RWPE2 (cell line): ENCODE results near the gene STK24.
"Not testable (repeated sequence)": the region's sequence is repeated elsewhere in the genome, so short reads cannot be mapped to it uniquely, and the experiment has no call there.

ENCODE experiments used
- ATAC-seq: fragments of 200-7000 bp; cut with Tn5 transposase; 3 replicates; pipeline ENCODE4 v1.9.1; 2021; ENCODE audit warnings: low read depth
- DNase-seq: peaks from one replicate; pipeline ENCODE4 v3.0.0-alpha.2; 2020; ENCODE audit warnings: low spot score
- H3K27ac ChIP-seq: fragments of 450-650 bp; 2 replicates; pipeline ENCODE4 v1.5.1; 2017; ENCODE audit warnings: mild to moderate bottlenecking; ENCODE audit not compliant: poor library complexity, severe bottlenecking
- H3K27me3 ChIP-seq: fragments of 250-450 bp; sonication (Bioruptor Pico); 2 replicates; pipeline ENCODE4 v1.5.1; 2021; ENCODE audit warnings: mild to moderate bottlenecking, moderate library complexity; ENCODE audit not compliant: insufficient read depth, poor library complexity, severe bottlenecking
- H3K36me3 ChIP-seq: fragments of 250-450 bp; sonication (Bioruptor Pico); 2 replicates; pipeline ENCODE4 v1.5.1; 2020; ENCODE audit warnings: low read depth, mild to moderate bottlenecking, moderate library complexity
- H3K4me1 ChIP-seq: fragments of 250-450 bp; sonication (Bioruptor Pico); 2 replicates; pipeline ENCODE4 v1.5.1; 2021; ENCODE audit warnings: mild to moderate bottlenecking, moderate library complexity; ENCODE audit not compliant: insufficient read depth, poor library complexity, severe bottlenecking
- H3K4me3 ChIP-seq: fragments of 250-450 bp; sonication (Bioruptor Pico); 2 replicates; pipeline ENCODE4 v1.5.1; 2021; ENCODE audit warnings: mild to moderate bottlenecking, moderate library complexity; ENCODE audit not compliant: severe bottlenecking
- H3K9me3 ChIP-seq: fragments of 250-450 bp; sonication (Bioruptor Pico); 2 replicates; pipeline ENCODE4 v1.5.1; 2021; ENCODE audit warnings: mild to moderate bottlenecking, moderate library complexity; ENCODE audit not compliant: severe bottlenecking
- CTCF ChIP-seq: fragments of 450-650 bp; IDR thresholded peaks from one replicate; pipeline ENCODE4 v1.5.1; 2017; ENCODE audit warnings: mild to moderate bottlenecking, moderate library complexity; ENCODE audit not compliant: poor library complexity, severe bottlenecking

Gene STK24

GRCh38 chr13:98415326-98416070 is 161.4 kb downstream of the STK24 start:
- Histone ChIP-seq H3K4me1 (no peaks in the 10 kb centered on the region), H3K9me3 (no peaks in the 10 kb centered on the region), H3K36me3 (0 out of 2 replicates have a peak, but pooled peaks cover 7% of the 10 kb centered on the region), H3K4me3 (no peak overlapping the region), H3K27ac (no peak overlapping the region), H3K27me3 (no peaks in the 10 kb centered on the region)
- TF ChIP-seq CTCF: no peak
- ATAC-seq (no peak), DNase-seq (no peak)

GRCh38 chr13:98413796-98414195 is 163.1 kb downstream of the STK24 start:
- Histone ChIP-seq H3K36me3 (0 out of 2 replicates have a peak, but pooled peaks cover 7% of the 10 kb centered on the region), H3K4me1 (no peaks in the 10 kb centered on the region), H3K27ac (no peak overlapping the region), H3K27me3 (no peaks in the 10 kb centered on the region), H3K9me3 (no peaks in the 10 kb centered on the region), H3K4me3 (no peak overlapping the region)
- ATAC-seq: no peak
- TF ChIP-seq CTCF: no peak
- no peak for DNase-seq

- not testable (repeated sequence) for H3K27me3 ChIP-seq, H3K4me1 ChIP-seq, H3K27ac ChIP-seq, H3K9me3 ChIP-seq, DNase-seq, H3K36me3 ChIP-seq, ATAC-seq, H3K4me3 ChIP-seq
Observed at GRCh38 chr13:98413278-98413677, 163.6 kb downstream of the STK24 start.

GRCh38 chr13:98411617-98412265 is 165.2 kb downstream of the STK24 start:
- Histone ChIP-seq H3K27me3 (no peaks in the 10 kb centered on the region), H3K27ac (no peak overlapping the region), H3K36me3 (0 out of 2 replicates have a peak, but pooled peaks cover 7% of the 10 kb centered on the region), H3K9me3 (no peaks in the 10 kb centered on the region), H3K4me1 (no peaks in the 10 kb centered on the region), H3K4me3 (no peak overlapping the region)
- TF ChIP-seq CTCF: no peak
- no peak for ATAC-seq
- no peak for DNase-seq

GRCh38 chr13:98411013-98411412 is 165.9 kb downstream of the STK24 start:
- no peak for TF ChIP-seq CTCF
- H3K36me3 ChIP-seq: 0 out of 2 replicates have a peak, but pooled peaks cover 7% of the 10 kb centered on the region

More at GRCh38 chr13:98411013-98411412, 165.9 kb downstream of the STK24 start:
- Histone ChIP-seq H3K27ac (no peak overlapping the region), H3K9me3 (no peaks in the 10 kb centered on the region), H3K4me3 (no peak overlapping the region), H3K27me3 (no peaks in the 10 kb centered on the region), H3K4me1 (no peaks in the 10 kb centered on the region)
- DNase-seq (no peak), ATAC-seq (no peak)
